ENCODE results near the gene ABTB1. TPM values are rescaled to one million over a fixed set of nuclear protein-coding genes. Genes with fewer than 3 reads are reported as not detected.

The ABTB1 gene
- total RNA-seq, 1 donor from 2014 or later = 61.7 TPM

- Histone ChIP-seq H3K9me3 (no peaks in the 10 kb centered on the region), H3K4me1 (peaks cover 34 to 50% of the 10 kb centered on the region in 2 donors), H3K36me3 (peaks cover 5 to 14% of the 10 kb centered on the region in 2 donors), H3K27me3 (no peaks in the 10 kb centered on the region), H3K4me3 (no peak overlapping the region), H3K27ac (peak overlapping the region; percentile 28 to 85)
- no peak for DNase-seq (ENCODE audit: low spot score in 2 of 2)
- TF ChIP-seq, protein P1, sequence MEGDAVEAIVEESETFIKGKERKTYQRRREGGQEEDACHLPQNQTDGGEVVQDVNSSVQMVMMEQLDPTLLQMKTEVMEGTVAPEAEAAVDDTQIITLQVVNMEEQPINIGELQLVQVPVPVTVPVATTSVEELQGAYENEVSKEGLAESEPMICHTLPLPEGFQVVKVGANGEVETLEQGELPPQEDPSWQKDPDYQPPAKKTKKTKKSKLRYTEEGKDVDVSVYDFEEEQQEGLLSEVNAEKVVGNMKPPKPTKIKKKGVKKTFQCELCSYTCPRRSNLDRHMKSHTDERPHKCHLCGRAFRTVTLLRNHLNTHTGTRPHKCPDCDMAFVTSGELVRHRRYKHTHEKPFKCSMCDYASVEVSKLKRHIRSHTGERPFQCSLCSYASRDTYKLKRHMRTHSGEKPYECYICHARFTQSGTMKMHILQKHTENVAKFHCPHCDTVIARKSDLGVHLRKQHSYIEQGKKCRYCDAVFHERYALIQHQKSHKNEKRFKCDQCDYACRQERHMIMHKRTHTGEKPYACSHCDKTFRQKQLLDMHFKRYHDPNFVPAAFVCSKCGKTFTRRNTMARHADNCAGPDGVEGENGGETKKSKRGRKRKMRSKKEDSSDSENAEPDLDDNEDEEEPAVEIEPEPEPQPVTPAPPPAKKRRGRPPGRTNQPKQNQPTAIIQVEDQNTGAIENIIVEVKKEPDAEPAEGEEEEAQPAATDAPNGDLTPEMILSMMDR (IDR thresholded peaks at IDR 0.05) = peak; percentile 21 to 50 (median 33)
- intact Hi-C loops (cut with DNase I) = loop anchor here (5.0 kb wide), 3 partner anchors 218 to 358 kb away; partner anchors contain the start of gene SEC61A1
Observed at GRCh38 chr3:127694467-127695215, 21.9 kb downstream of the ABTB1 start.

DNA sequence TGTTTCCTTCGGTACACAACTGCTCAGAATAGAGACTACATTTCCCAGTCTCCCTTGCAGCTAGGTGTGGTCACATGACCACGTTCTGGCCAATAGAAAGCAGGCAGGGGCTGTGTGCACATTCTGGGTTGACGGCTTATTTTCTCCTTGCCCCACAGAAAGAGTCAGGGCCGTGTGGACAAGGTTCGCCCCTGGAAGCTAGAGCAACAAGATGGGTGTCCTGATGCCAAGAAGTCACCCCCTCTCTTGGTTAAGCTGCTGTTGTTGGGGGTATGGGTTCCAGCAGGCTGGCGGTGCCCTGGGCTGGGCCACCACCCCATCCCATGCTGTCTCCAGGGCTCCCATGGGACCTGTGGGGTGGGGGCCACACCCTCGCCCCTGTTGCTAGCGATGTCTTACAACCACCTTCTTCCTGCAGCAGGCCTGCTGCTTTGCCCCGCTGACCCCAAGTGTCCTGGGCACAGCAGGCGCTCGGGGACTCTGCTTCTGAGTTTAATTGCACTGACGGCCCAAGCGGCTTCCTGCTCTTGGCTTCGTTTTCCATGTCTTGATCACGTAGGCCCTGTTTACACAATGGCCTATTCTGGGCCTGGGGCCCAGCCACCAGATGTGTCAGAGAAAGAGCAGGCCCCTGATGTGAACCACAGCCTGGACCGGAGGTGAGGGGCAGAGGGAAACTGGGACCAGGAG is 24.9 kb downstream of the ABTB1 start:
- peaks cover 24 to 44% of the 10 kb centered on the region in 2 donors for H3K4me1 ChIP-seq

GRCh38 chr3:127698286-127698685 is 25.5 kb downstream of the ABTB1 start:
- no peaks in the 10 kb centered on the region for H3K27me3 ChIP-seq
- no peak for DNase-seq (ENCODE audit: low spot score in 2 of 2)
- intact Hi-C loops (cut with DNase I) = loop anchor here (1.0 to 5.0 kb wide), 5 partner anchors 38 to 354 kb away; partner anchors contain the start of gene SEC61A1
- no peak overlapping the region for H3K4me3 ChIP-seq
- H3K27ac ChIP-seq = peak overlapping the region; percentile 85 to 94
- TF ChIP-seq, protein P1 (IDR thresholded peaks at IDR 0.05) = no peak
- H3K4me1 ChIP-seq = peaks cover 24 to 45% of the 10 kb centered on the region in 2 donors
- no peaks in the 10 kb centered on the region for H3K9me3 ChIP-seq
- peaks cover 0 to under 1% of the 10 kb centered on the region in 2 donors for H3K36me3 ChIP-seq

More for the DNA sequence above, 24.9 kb downstream of the ABTB1 start:
- Histone ChIP-seq H3K27ac (peak overlapping the region; percentile 85 to 94), H3K36me3 (peaks cover 0 to 6% of the 10 kb centered on the region in 2 donors), H3K4me3 (peak overlapping the region; percentile 27 to 33), H3K9me3 (no peaks in the 10 kb centered on the region), H3K27me3 (no peaks in the 10 kb centered on the region)
- peak; percentile 84 to 93 for DNase-seq (ENCODE audit: low spot score in 2 of 2)
- TF ChIP-seq, protein P1 (IDR thresholded peaks at IDR 0.05) = no peak
- intact Hi-C loops (cut with DNase I) = loop anchor here (1.0 to 5.0 kb wide), 7 partner anchors 39 to 355 kb away; partner anchors contain the start of genes SEC61A1 and TPRA1

DNA sequence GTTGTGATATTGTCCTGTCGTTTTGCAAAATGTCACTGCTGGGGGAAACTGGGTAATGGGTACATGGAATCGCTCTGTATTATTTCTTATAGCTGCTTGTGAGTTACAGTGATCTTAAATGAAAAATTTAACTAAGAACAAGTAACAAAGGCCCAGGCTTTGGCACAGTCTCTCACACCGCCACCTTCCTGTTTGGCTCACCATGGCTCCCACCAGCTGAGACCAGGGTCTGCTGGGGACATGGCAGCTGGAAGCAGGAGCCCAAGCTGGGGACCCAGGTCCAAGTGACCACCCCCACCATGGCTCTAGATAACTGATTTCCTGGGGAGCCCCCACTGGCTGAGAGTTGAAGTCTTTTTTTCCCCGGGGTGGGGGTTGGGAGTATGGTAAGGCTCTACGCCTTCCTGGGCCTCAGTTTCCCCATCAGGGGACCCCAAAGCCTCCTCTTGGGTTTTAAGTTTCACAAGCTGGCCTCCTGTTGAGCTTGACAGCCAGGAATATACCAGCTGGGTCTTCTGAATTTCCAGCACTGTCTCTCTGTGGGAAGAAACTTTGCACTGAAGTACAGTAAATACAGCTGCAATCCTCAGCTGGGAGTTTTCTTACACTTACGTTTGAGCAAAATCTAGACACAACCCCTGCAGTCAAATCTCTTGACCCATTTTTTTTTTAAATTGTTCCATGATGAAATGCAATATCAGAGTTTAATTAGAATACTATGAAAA is 26.1 kb downstream of the ABTB1 start:
- Histone ChIP-seq H3K4me3 (no peak overlapping the region), H3K27ac (peak overlapping the region; percentile 85 to 94), H3K9me3 (no peaks in the 10 kb centered on the region), H3K27me3 (no peaks in the 10 kb centered on the region), H3K36me3 (no peaks in the 10 kb centered on the region), H3K4me1 (peaks cover 24 to 45% of the 10 kb centered on the region in 2 donors)
- DNase-seq (ENCODE audit: low spot score in 2 of 2) = no peak
- intact Hi-C loops (cut with DNase I) = loop anchor here (1.0 to 5.0 kb wide), 5 partner anchors 37 to 353 kb away; partner anchors contain the start of gene SEC61A1
- TF ChIP-seq, protein P1 (IDR thresholded peaks at IDR 0.05) = no peak
